CD8-positive, alpha-beta memory T cell (primary cell): ENCODE data around the gene SLC13A5. TPM values are rescaled to one million over a fixed set of nuclear protein-coding genes. Genes with fewer than 3 reads are reported as not detected.

Experiments
- CTCF ChIA-PET: fragments of 350-600 bp; sonication (Branson Sonifier 250); formaldehyde crosslinking; loops from one replicate; lab custom pipeline; 2021; ENCODE audit warnings: antibody characterized with exemption; lab: Charles Lee
- POLR2A ChIA-PET: fragments of 350-600 bp; sonication (Branson Sonifier 250); formaldehyde crosslinking; loops from one replicate; lab custom pipeline; 2021; ENCODE audit warnings: antibody characterized with exemption; lab: Charles Lee
- DNase-seq, 5 donors: peaks; one replicate each; pipeline versions ENCODE4 v3.0.0 to v3.0.0-alpha.2; 2020 to 2022; ENCODE audit warnings: mixed read lengths in 1 of 5
- H3K27ac ChIP-seq: one replicate; pipeline ENCODE4 v1.7.0; 2013; ENCODE audit warnings: low read depth, mild to moderate bottlenecking, low read length, moderate library complexity
- H3K27me3 ChIP-seq: 2 replicates; pipeline ENCODE4 v1.7.0; 2013; ENCODE audit warnings: low read length, mild to moderate bottlenecking; ENCODE audit not compliant: insufficient read depth, poor library complexity, severe bottlenecking
- H3K36me3 ChIP-seq: 2 replicates; pipeline ENCODE4 v1.7.0; 2013; ENCODE audit warnings: mild to moderate bottlenecking, low read length, moderate library complexity; ENCODE audit not compliant: insufficient read depth
- H3K4me1 ChIP-seq: 2 replicates; pipeline ENCODE4 v1.7.0; 2013; ENCODE audit warnings: mild to moderate bottlenecking, low read length, moderate library complexity; ENCODE audit not compliant: insufficient read depth
- H3K4me3 ChIP-seq: 2 replicates; pipeline ENCODE4 v1.7.0; 2013; ENCODE audit warnings: mild to moderate bottlenecking, low read length
- H3K9me3 ChIP-seq: 2 replicates; pipeline ENCODE4 v1.7.0; 2013; ENCODE audit warnings: mild to moderate bottlenecking, low read length
- H3K27ac Mint-ChIP-seq, 8 donors: one replicate each; pipeline ENCODE4 v1.8.0; 2020 to 2021; ENCODE audit warnings: mixed read lengths in 8 of 8, mild to moderate bottlenecking in 6 of 8, inconsistent platforms in 3 of 8, moderate library complexity in 3 of 8
- H3K27me3 Mint-ChIP-seq, 2 donors: one replicate each; pipeline ENCODE4 v1.8.0; 2020 to 2021; ENCODE audit warnings: mixed read lengths in 2 of 2, mild to moderate bottlenecking in 1 of 2, moderate library complexity in 1 of 2
- H3K36me3 Mint-ChIP-seq, 3 donors: one replicate each; pipeline ENCODE4 v1.8.0; 2020 to 2021; ENCODE audit warnings: mixed read lengths in 3 of 3, inconsistent platforms in 1 of 3, mild to moderate bottlenecking in 1 of 3
- H3K4me1 Mint-ChIP-seq, 3 donors: one replicate each; pipeline ENCODE4 v1.8.0; 2020 to 2021; ENCODE audit warnings: mixed read lengths in 3 of 3, inconsistent platforms in 1 of 3, mild to moderate bottlenecking in 1 of 3
- H3K4me3 Mint-ChIP-seq, 7 donors: one replicate each; pipeline ENCODE4 v1.8.0; 2020 to 2021; ENCODE audit warnings: mixed read lengths in 7 of 7, mild to moderate bottlenecking in 6 of 7, moderate library complexity in 4 of 7, inconsistent platforms in 2 of 7
- H3K9me3 Mint-ChIP-seq, 5 donors: one replicate each; pipeline ENCODE4 v1.8.0; 2020 to 2022; ENCODE audit warnings: mixed read lengths in 5 of 5, mild to moderate bottlenecking in 3 of 5, moderate library complexity in 2 of 5, inconsistent platforms in 1 of 5
- polyA plus RNA-seq: library from polyadenylated mRNA; unstranded; fragments of 300-500 nt; fragmentation: Illumina TruSeq; gene quantifications from one replicate; pipeline ENCODE4 v1.2.3, GENCODE V29; 2021
- total RNA-seq, 2 experiments: library from RNA; stranded (reverse); gene quantifications; one replicate each; pipeline ENCODE4 v1.2.3, GENCODE V29; 2021

The SLC13A5 gene
- total RNA-seq (not detected), polyA plus RNA-seq (not detected)

DNA sequence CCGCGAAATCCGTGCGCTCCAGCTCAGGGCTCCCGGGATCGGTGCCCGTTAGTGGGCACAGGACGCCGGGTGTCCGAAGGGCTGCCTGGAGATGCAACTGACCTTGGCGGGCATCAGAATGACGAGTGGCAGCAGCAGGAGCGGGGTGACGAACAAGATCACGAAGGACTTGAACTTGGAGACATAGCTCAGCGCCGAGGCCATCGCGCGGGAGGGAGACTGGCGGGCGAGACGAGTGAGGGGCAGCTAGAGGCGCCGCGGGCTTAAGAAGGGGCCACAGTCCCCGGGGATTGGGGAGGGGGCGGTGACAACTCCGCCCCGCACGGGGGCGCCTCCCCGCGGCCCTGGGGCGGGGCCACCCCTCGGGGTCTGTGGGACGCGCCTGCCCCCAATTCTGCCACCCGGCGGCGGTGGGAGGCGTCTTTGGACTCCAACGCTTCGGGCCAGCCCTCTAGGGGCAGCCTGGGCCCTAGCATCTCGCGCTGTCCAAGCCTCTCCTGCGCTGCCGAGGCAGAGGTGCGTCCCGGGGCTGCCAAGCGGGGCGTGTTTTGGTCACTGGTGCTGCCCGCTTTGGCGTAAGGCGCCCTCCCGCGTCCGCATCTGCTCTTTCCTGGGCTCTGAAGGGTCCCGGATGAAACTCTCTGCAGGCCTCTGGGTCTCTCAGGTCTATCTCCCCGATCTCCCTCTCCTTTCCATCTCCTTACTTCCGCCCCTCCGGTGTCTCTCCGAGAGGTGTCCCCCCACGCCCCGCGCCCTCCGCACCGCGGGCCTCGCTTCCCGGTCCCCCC, at the start of gene SLC13A5:
TSS of gene SLC13A5 (minus strand) at position 240 of the 788 bp plus-strand sequence. CDS start at position 204, 36 bp downstream.
- H3K27ac Mint-ChIP-seq, result peak within 1 kb of the TSS in 1 of 8 donors; percentile 53
- Histone ChIP-seq H3K36me3 (no peaks in the 10 kb centered on the region), H3K9me3 (no peaks in the 10 kb centered on the region), H3K4me3 (no peak within 1 kb of the TSS), H3K4me1 (no peaks in the 10 kb centered on the region), H3K27ac (no peak within 1 kb of the TSS), H3K27me3 (peaks cover 17% of the 10 kb centered on the region)
- POLR2A ChIA-PET, result no interaction called here
- no peak for DNase-seq
- peak within 1 kb of the TSS in 5 of 7 donors; percentile 36 to 80 (median 60) for H3K4me3 Mint-ChIP-seq
- H3K36me3 Mint-ChIP-seq, result no peaks in the 10 kb centered on the region
- H3K4me1 Mint-ChIP-seq, result peaks cover 0 to 22% (median 15%) of the 10 kb centered on the region in 3 donors
- peaks cover 44 to 81% of the 10 kb centered on the region in 2 donors for H3K27me3 Mint-ChIP-seq
- peaks cover 0 to 15% (median 0%) of the 10 kb centered on the region in 5 donors for H3K9me3 Mint-ChIP-seq
- CTCF ChIA-PET, result no interaction called here

- ChIA-PET CTCF (no interaction called here), POLR2A (no interaction called here)
- Mint-ChIP-seq H3K36me3 (peaks cover 52 to 92% (median 66%) of the 10 kb centered on the region in 3 donors), H3K27me3 (peaks cover 0 to 4% of the 10 kb centered on the region in 2 donors), H3K27ac (peak overlapping the region in 1 of 8 donors; percentile 68), H3K9me3 (peaks cover 5 to 13% (median 12%) of the 10 kb centered on the region in 5 donors), H3K4me3 (peak overlapping the region in 1 of 7 donors; percentile 30), H3K4me1 (peaks cover 17 to 24% (median 21%) of the 10 kb centered on the region in 3 donors)
- Histone ChIP-seq H3K4me3 (no peak overlapping the region), H3K4me1 (peaks cover 20% of the 10 kb centered on the region), H3K27ac (no peak overlapping the region), H3K9me3 (no peaks in the 10 kb centered on the region), H3K36me3 (peaks cover 50% of the 10 kb centered on the region), H3K27me3 (no peaks in the 10 kb centered on the region)
- no peak for DNase-seq
These were observed 48.6 kb upstream of the SLC13A5 start for GRCh38 chr17:6761779-6762178.

- Histone ChIP-seq H3K4me3 (peak overlapping the region; percentile 24), H3K27ac (no peak overlapping the region), H3K4me1 (peaks cover 40% of the 10 kb centered on the region), H3K9me3 (no peaks in the 10 kb centered on the region), H3K36me3 (peaks cover 30% of the 10 kb centered on the region), H3K27me3 (no peaks in the 10 kb centered on the region)
- peak overlapping the region in 7 of 8 donors; percentile 29 to 89 (median 80) for H3K27ac Mint-ChIP-seq
- ChIA-PET CTCF (no interaction called here), POLR2A (no interaction called here)
- DNase-seq, result no peak
- peaks cover 0 to 1% of the 10 kb centered on the region in 2 donors for H3K27me3 Mint-ChIP-seq
- peaks cover 20 to 58% (median 36%) of the 10 kb centered on the region in 3 donors for H3K36me3 Mint-ChIP-seq
- no peaks in the 10 kb centered on the region for H3K9me3 Mint-ChIP-seq
- H3K4me3 Mint-ChIP-seq, result peak overlapping the region; percentile 54 to 95 (median 70)
- peaks cover 47 to 55% (median 50%) of the 10 kb centered on the region in 3 donors for H3K4me1 Mint-ChIP-seq
These were observed 44.6 kb upstream of the SLC13A5 start for GRCh38 chr17:6757747-6758146.

GRCh38 chr17:6756425-6757031, 43.4 kb upstream of the SLC13A5 start:
- peaks cover 53 to 64% (median 60%) of the 10 kb centered on the region in 3 donors for H3K4me1 Mint-ChIP-seq
- peak overlapping the region; percentile 60 for H3K27ac ChIP-seq

GRCh38 chr17:6755731-6756184, 42.6 kb upstream of the SLC13A5 start, which contains the start of gene XAF1:
Gene XAF1 (plus strand): TSS chr17:6756046. CDS start chr17:6756079, 33 bp downstream.
- peak; percentile 24 to 71 (median 51) for DNase-seq
- H3K27me3 ChIP-seq, result no peaks in the 10 kb centered on the region
- H3K9me3 Mint-ChIP-seq, result no peaks in the 10 kb centered on the region
- peak within 1 kb of the TSS; percentile 90 for H3K4me3 ChIP-seq
- H3K36me3 Mint-ChIP-seq, result peaks cover 14 to 38% (median 25%) of the 10 kb centered on the region in 3 donors
- ChIA-PET POLR2A (interaction anchor here (0.6 kb wide), 1 partner anchor 107 kb away, joined by 3 read pairs; no protein-coding TSS in a partner anchor), CTCF (no interaction called here)
- H3K4me1 ChIP-seq, result peaks cover 42% of the 10 kb centered on the region
- H3K4me3 Mint-ChIP-seq, result peak within 1 kb of the TSS; percentile 95 to 100 (median 98)
- peaks cover 52 to 64% (median 60%) of the 10 kb centered on the region in 3 donors for H3K4me1 Mint-ChIP-seq
- H3K27ac Mint-ChIP-seq, result peak within 1 kb of the TSS; percentile 68 to 99 (median 95)
- H3K27me3 Mint-ChIP-seq, result peaks cover 0 to 1% of the 10 kb centered on the region in 2 donors
- peak within 1 kb of the TSS; percentile 60 for H3K27ac ChIP-seq
- peaks cover 19% of the 10 kb centered on the region for H3K36me3 ChIP-seq
- H3K9me3 ChIP-seq, result no peaks in the 10 kb centered on the region

More at GRCh38 chr17:6756425-6757031, 43.4 kb upstream of the SLC13A5 start:
- ChIA-PET POLR2A (no interaction called here), CTCF (no interaction called here)
- DNase-seq, result no peak
- Mint-ChIP-seq H3K4me3 (peak overlapping the region; percentile 95 to 100 (median 98)), H3K36me3 (peaks cover 14 to 46% (median 26%) of the 10 kb centered on the region in 3 donors), H3K27me3 (peaks cover 0 to 1% of the 10 kb centered on the region in 2 donors), H3K9me3 (no peaks in the 10 kb centered on the region), H3K27ac (peak overlapping the region; percentile 68 to 99 (median 95))
- Histone ChIP-seq H3K27me3 (no peaks in the 10 kb centered on the region), H3K4me1 (peaks cover 42% of the 10 kb centered on the region), H3K36me3 (peaks cover 23% of the 10 kb centered on the region), H3K4me3 (peak overlapping the region; percentile 90), H3K9me3 (no peaks in the 10 kb centered on the region)

- Histone ChIP-seq H3K27ac (peak overlapping the region; percentile 60), H3K4me1 (peaks cover 42% of the 10 kb centered on the region), H3K9me3 (no peaks in the 10 kb centered on the region), H3K27me3 (no peaks in the 10 kb centered on the region), H3K36me3 (peaks cover 16% of the 10 kb centered on the region), H3K4me3 (peak overlapping the region; percentile 90)
- ChIA-PET CTCF (no interaction called here), POLR2A (no interaction called here)
- Mint-ChIP-seq H3K36me3 (peaks cover 11 to 34% (median 21%) of the 10 kb centered on the region in 3 donors), H3K4me3 (peak overlapping the region; percentile 95 to 100 (median 98)), H3K9me3 (no peaks in the 10 kb centered on the region), H3K27ac (peak overlapping the region; percentile 68 to 98 (median 95)), H3K4me1 (peaks cover 52 to 64% (median 60%) of the 10 kb centered on the region in 3 donors), H3K27me3 (peaks cover 0 to 1% of the 10 kb centered on the region in 2 donors)
- no peak for DNase-seq
These were observed 42.1 kb upstream of the SLC13A5 start for GRCh38 chr17:6755281-6755680.

DNA sequence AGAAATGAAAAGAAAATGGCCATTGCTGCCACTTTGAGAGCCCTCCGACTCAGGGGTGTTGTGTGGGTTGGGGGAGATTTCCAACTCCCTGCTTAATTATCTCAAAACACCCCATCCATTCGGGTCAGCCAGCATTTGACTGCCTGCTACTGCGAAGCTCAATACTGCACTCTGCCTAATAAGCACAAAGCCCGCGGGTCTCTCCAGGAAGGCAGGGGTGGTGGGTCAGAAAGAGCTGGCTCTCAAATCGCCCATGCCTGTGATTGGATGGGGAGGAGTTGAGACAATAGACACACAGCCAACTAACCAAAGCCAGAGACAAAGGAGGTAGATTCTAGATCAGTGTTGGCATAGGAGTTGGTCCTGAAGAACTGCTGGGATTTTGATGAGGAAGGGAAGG, 40.4 kb upstream of the SLC13A5 start:
- ChIA-PET CTCF (no interaction called here), POLR2A (no interaction called here)
- peak overlapping the region; percentile 43 for H3K27ac ChIP-seq
- H3K27me3 ChIP-seq, result no peaks in the 10 kb centered on the region
- peaks cover 9% of the 10 kb centered on the region for H3K36me3 ChIP-seq
- Mint-ChIP-seq H3K27ac (peak overlapping the region; percentile 69 to 97 (median 94)), H3K9me3 (no peaks in the 10 kb centered on the region), H3K27me3 (peaks cover 0 to 1% of the 10 kb centered on the region in 2 donors), H3K4me1 (peaks cover 52 to 61% (median 60%) of the 10 kb centered on the region in 3 donors), H3K36me3 (peaks cover 8 to 18% (median 12%) of the 10 kb centered on the region in 3 donors), H3K4me3 (peak overlapping the region; percentile 38 to 84 (median 54))
- H3K9me3 ChIP-seq, result no peaks in the 10 kb centered on the region
- DNase-seq, result no peak
- H3K4me1 ChIP-seq, result peaks cover 38% of the 10 kb centered on the region
- H3K4me3 ChIP-seq, result no peak overlapping the region
